ENCODE measurements around the gene CGNL1. TPM values are rescaled to one million over a fixed set of nuclear protein-coding genes. Genes with fewer than 3 reads are reported as not detected.
A peak's percentile ranks its signal among the peaks of the same experiment; 100 is the strongest.

CGNL1 gene
- total RNA-seq, 2 donors from 2014 or later = not detected

- no peak for DNase-seq
- peaks cover 42% of the 10 kb centered on the region for H3K27me3 Mint-ChIP-seq
- H3K27ac Mint-ChIP-seq = no peak overlapping the region
- peaks cover 3% of the 10 kb centered on the region for H3K36me3 Mint-ChIP-seq (ENCODE audit: low read depth)
- no peaks in the 10 kb centered on the region for H3K9me3 ChIP-seq (ENCODE audit: control insufficient read depth, low read length, poor library complexity, severe bottlenecking)
- no peak for ATAC-seq
- no peak overlapping the region for H3K4me3 Mint-ChIP-seq
- no peaks in the 10 kb centered on the region for H3K4me1 Mint-ChIP-seq
These were observed 119.4 kb downstream of the CGNL1 start for GRCh38 chr15:57495554-57496165.

- Mint-ChIP-seq H3K4me3 (no peak overlapping the region), H3K27me3 (peaks cover 42% of the 10 kb centered on the region), H3K27ac (no peak overlapping the region), H3K36me3 (ENCODE audit: low read depth) (peaks cover 3% of the 10 kb centered on the region), H3K4me1 (no peaks in the 10 kb centered on the region)
- ATAC-seq (no peak), DNase-seq (no peak)
- no peaks in the 10 kb centered on the region for H3K9me3 ChIP-seq (ENCODE audit: control insufficient read depth, low read length, poor library complexity, severe bottlenecking)
These were observed 120.3 kb downstream of the CGNL1 start for GRCh38 chr15:57496594-57496945.

- H3K9me3 ChIP-seq (ENCODE audit: control insufficient read depth, low read length, poor library complexity, severe bottlenecking) = no peaks in the 10 kb centered on the region
- no peaks in the 10 kb centered on the region for H3K4me1 Mint-ChIP-seq
These were observed 120.9 kb downstream of the CGNL1 start for GRCh38 chr15:57496946-57497869.

GRCh38 chr15:57500256-57500655, 124.0 kb downstream of the CGNL1 start:
- DNase-seq = no peak
- no peak for ATAC-seq
- Mint-ChIP-seq H3K4me1 (peaks cover 3% of the 10 kb centered on the region), H3K4me3 (peak overlapping the region; percentile 7), H3K36me3 (ENCODE audit: low read depth) (peaks cover 5% of the 10 kb centered on the region), H3K27ac (no peak overlapping the region), H3K27me3 (peaks cover 47% of the 10 kb centered on the region)
- H3K9me3 ChIP-seq (ENCODE audit: control insufficient read depth, low read length, poor library complexity, severe bottlenecking) = no peaks in the 10 kb centered on the region

More at GRCh38 chr15:57496946-57497869, 120.9 kb downstream of the CGNL1 start:
- no peak for DNase-seq
- ATAC-seq = no peak
- no peak overlapping the region for H3K27ac Mint-ChIP-seq
- H3K36me3 Mint-ChIP-seq (ENCODE audit: low read depth) = peaks cover 3% of the 10 kb centered on the region
- H3K4me3 Mint-ChIP-seq = no peak overlapping the region
- peaks cover 44% of the 10 kb centered on the region for H3K27me3 Mint-ChIP-seq

- H3K9me3 ChIP-seq (ENCODE audit: control insufficient read depth, low read length, poor library complexity, severe bottlenecking) = no peaks in the 10 kb centered on the region
- ATAC-seq (no peak), DNase-seq (no peak)
- Mint-ChIP-seq H3K27ac (no peak overlapping the region), H3K4me1 (peaks cover 3% of the 10 kb centered on the region), H3K4me3 (no peak overlapping the region), H3K36me3 (ENCODE audit: low read depth) (peaks cover 5% of the 10 kb centered on the region), H3K27me3 (peaks cover 40% of the 10 kb centered on the region)
These were observed 124.8 kb downstream of the CGNL1 start for GRCh38 chr15:57500979-57501576.

GRCh38 chr15:57502116-57502515, 125.8 kb downstream of the CGNL1 start:
- peaks cover 3% of the 10 kb centered on the region for H3K4me1 Mint-ChIP-seq
- H3K27me3 Mint-ChIP-seq = peaks cover 43% of the 10 kb centered on the region
- no peak overlapping the region for H3K4me3 Mint-ChIP-seq
- peaks cover 5% of the 10 kb centered on the region for H3K36me3 Mint-ChIP-seq (ENCODE audit: low read depth)
- H3K27ac Mint-ChIP-seq = no peak overlapping the region
- ATAC-seq (no peak), DNase-seq (no peak)
- no peaks in the 10 kb centered on the region for H3K9me3 ChIP-seq (ENCODE audit: control insufficient read depth, low read length, poor library complexity, severe bottlenecking)

- ATAC-seq = no peak
- Mint-ChIP-seq H3K27ac (no peak overlapping the region), H3K36me3 (ENCODE audit: low read depth) (peaks cover 5% of the 10 kb centered on the region), H3K27me3 (peaks cover 46% of the 10 kb centered on the region), H3K4me3 (no peak overlapping the region), H3K4me1 (peaks cover 3% of the 10 kb centered on the region)
- DNase-seq = no peak
- no peaks in the 10 kb centered on the region for H3K9me3 ChIP-seq (ENCODE audit: control insufficient read depth, low read length, poor library complexity, severe bottlenecking)
These were observed 126.9 kb downstream of the CGNL1 start for GRCh38 chr15:57503051-57503702.

GRCh38 chr15:57503911-57504598, 127.8 kb downstream of the CGNL1 start:
- Mint-ChIP-seq H3K27ac (no peak overlapping the region), H3K36me3 (ENCODE audit: low read depth) (peaks cover 5% of the 10 kb centered on the region), H3K4me3 (no peak overlapping the region), H3K27me3 (peaks cover 55% of the 10 kb centered on the region), H3K4me1 (peaks cover 3% of the 10 kb centered on the region)
- H3K9me3 ChIP-seq (ENCODE audit: control insufficient read depth, low read length, poor library complexity, severe bottlenecking) = no peaks in the 10 kb centered on the region
- ATAC-seq (no peak), DNase-seq (no peak)

- Mint-ChIP-seq H3K4me3 (no peak overlapping the region), H3K27ac (no peak overlapping the region), H3K36me3 (ENCODE audit: low read depth) (peaks cover 5% of the 10 kb centered on the region), H3K27me3 (peaks cover 54% of the 10 kb centered on the region), H3K4me1 (peaks cover 3% of the 10 kb centered on the region)
- DNase-seq = no peak
- H3K9me3 ChIP-seq (ENCODE audit: control insufficient read depth, low read length, poor library complexity, severe bottlenecking) = no peaks in the 10 kb centered on the region
- ATAC-seq = no peak
These were observed 128.3 kb downstream of the CGNL1 start for GRCh38 chr15:57504599-57504940.

GRCh38 chr15:57505056-57505715, 128.9 kb downstream of the CGNL1 start:
- H3K27ac Mint-ChIP-seq = no peak overlapping the region
- H3K9me3 ChIP-seq (ENCODE audit: control insufficient read depth, low read length, poor library complexity, severe bottlenecking) = no peaks in the 10 kb centered on the region
- ATAC-seq = no peak
- DNase-seq = no peak
- H3K4me3 Mint-ChIP-seq = no peak overlapping the region
- peaks cover 2% of the 10 kb centered on the region for H3K36me3 Mint-ChIP-seq (ENCODE audit: low read depth)
- peaks cover 48% of the 10 kb centered on the region for H3K27me3 Mint-ChIP-seq
- H3K4me1 Mint-ChIP-seq = peaks cover 3% of the 10 kb centered on the region

GRCh38 chr15:57505949-57506391, 129.7 kb downstream of the CGNL1 start:
- Mint-ChIP-seq H3K27ac (no peak overlapping the region), H3K36me3 (ENCODE audit: low read depth) (peaks cover 2% of the 10 kb centered on the region), H3K4me1 (peaks cover 3% of the 10 kb centered on the region), H3K4me3 (no peak overlapping the region), H3K27me3 (peaks cover 40% of the 10 kb centered on the region)
- no peak for DNase-seq
- no peaks in the 10 kb centered on the region for H3K9me3 ChIP-seq (ENCODE audit: control insufficient read depth, low read length, poor library complexity, severe bottlenecking)
- no peak for ATAC-seq

- H3K4me1 Mint-ChIP-seq = peaks cover 3% of the 10 kb centered on the region
- no peak for DNase-seq
- peaks cover 36% of the 10 kb centered on the region for H3K27me3 Mint-ChIP-seq
- no peaks in the 10 kb centered on the region for H3K9me3 ChIP-seq (ENCODE audit: control insufficient read depth, low read length, poor library complexity, severe bottlenecking)
- H3K4me3 Mint-ChIP-seq = no peak overlapping the region
- H3K27ac Mint-ChIP-seq = no peak overlapping the region
- peaks cover 2% of the 10 kb centered on the region for H3K36me3 Mint-ChIP-seq (ENCODE audit: low read depth)
- no peak for ATAC-seq
These were observed 130.1 kb downstream of the CGNL1 start for GRCh38 chr15:57506422-57506821.
